Liver (tissue), 9 donors: ENCODE data around the gene C11orf58. TPM values are rescaled to one million over a fixed set of nuclear protein-coding genes. Genes with fewer than 3 reads are reported as not detected.

Experiments used
- DNase-seq: peaks from one replicate; pipeline ENCODE4 v3.0.0-alpha.2; 2017; ENCODE audit warnings: low spot score
- H3K27ac ChIP-seq, 2 donors: one replicate each; pipeline ENCODE4 v1.7.0; 2013; ENCODE audit warnings: inconsistent platforms in 2 of 2, low read length in 2 of 2, control low read depth in 1 of 2, low read depth in 1 of 2, mild to moderate bottlenecking in 1 of 2
- H3K27me3 ChIP-seq, 4 donors: one replicate each; pipeline versions ENCODE4 v1.6.1 to v1.7.0; 2013; ENCODE audit warnings: low read length in 3 of 4, inconsistent platforms in 1 of 4, mild to moderate bottlenecking in 1 of 4, moderate library complexity in 1 of 4; ENCODE audit not compliant: control insufficient read depth in 4 of 4, insufficient read depth in 4 of 4
- H3K36me3 ChIP-seq, 4 donors: one replicate each; pipeline versions ENCODE4 v1.6.1 to v1.7.0; 2013; ENCODE audit warnings: low read length in 3 of 4, mild to moderate bottlenecking in 3 of 4, low read depth in 1 of 4, moderate library complexity in 1 of 4; ENCODE audit not compliant: control insufficient read depth in 4 of 4, insufficient read depth in 3 of 4
- H3K4me1 ChIP-seq, 4 donors: one replicate each; pipeline versions ENCODE4 v1.6.1 to v1.7.0; 2013; ENCODE audit warnings: low read length in 3 of 4, mild to moderate bottlenecking in 3 of 4, moderate library complexity in 1 of 4; ENCODE audit not compliant: control insufficient read depth in 4 of 4, insufficient read depth in 4 of 4
- H3K4me3 ChIP-seq, 3 donors: one replicate each; pipeline versions ENCODE4 v1.6.1 to v1.7.0; 2013; ENCODE audit warnings: low read length in 3 of 3, control low read depth in 1 of 3, low read depth in 1 of 3, mild to moderate bottlenecking in 1 of 3
- H3K9ac ChIP-seq, 2 donors: one replicate each; pipeline ENCODE4 v1.7.0; 2013; ENCODE audit warnings: low read length in 2 of 2, mild to moderate bottlenecking in 2 of 2, moderate library complexity in 2 of 2, control low read depth in 1 of 2, low read depth in 1 of 2
- H3K9me3 ChIP-seq, 4 donors: one replicate each; pipeline versions ENCODE4 v1.6.1 to v1.7.0; 2013; ENCODE audit warnings: low read length in 3 of 4; ENCODE audit not compliant: control insufficient read depth in 4 of 4
- ATF3 ChIP-seq: IDR thresholded peaks from 2 replicates; pipeline ENCODE4 v1.6.1; 2016; ENCODE audit warnings: antibody characterized with exemption
- CTCF ChIP-seq: fragments of 150-350 bp; IDR thresholded peaks from 2 replicates; pipeline ENCODE4 v1.5.1; 2017; ENCODE audit warnings: improper control_type of control experiment, low read depth, low read length; ENCODE audit not compliant: missing input control
- EGR1 ChIP-seq, 2 donors: IDR thresholded peaks; 2 replicates each; pipeline ENCODE4 v1.6.1; 2016 to 2018; ENCODE audit warnings: antibody characterized with exemption in 2 of 2, low read depth in 2 of 2
- FOXA1 ChIP-seq: IDR thresholded peaks from 2 replicates; pipeline ENCODE4 v1.6.1; 2016; ENCODE audit warnings: antibody characterized with exemption
- GABPA ChIP-seq, 2 donors: IDR thresholded peaks in 1 of 2; conservative IDR thresholded peaks in 1 of 2; 2 replicates each; pipeline ENCODE4 v1.6.1; 2016; ENCODE audit warnings: antibody characterized with exemption in 2 of 2, mild to moderate bottlenecking in 1 of 2, moderate library complexity in 1 of 2
- HNF4G ChIP-seq: IDR thresholded peaks from 2 replicates; pipeline ENCODE4 v1.6.1; 2016; ENCODE audit warnings: antibody characterized with exemption
- JUND ChIP-seq, 2 donors: IDR thresholded peaks; 2 replicates each; pipeline ENCODE4 v1.6.1; 2016; ENCODE audit warnings: antibody characterized with exemption in 2 of 2
- MAX ChIP-seq: IDR thresholded peaks from 2 replicates; pipeline ENCODE4 v1.6.1; 2016; ENCODE audit warnings: antibody characterized with exemption
- NR2F2 ChIP-seq: IDR thresholded peaks from 2 replicates; pipeline ENCODE4 v1.6.1; 2016; ENCODE audit warnings: antibody characterized with exemption
- RAD21 ChIP-seq, 2 donors: IDR thresholded peaks; 2 replicates each; pipeline ENCODE4 v1.6.1; 2016; ENCODE audit warnings: antibody characterized with exemption in 2 of 2, mild to moderate bottlenecking in 2 of 2
- REST ChIP-seq: IDR thresholded peaks from 2 replicates; pipeline ENCODE4 v1.6.1; 2016; ENCODE audit warnings: antibody characterized with exemption, mild to moderate bottlenecking
- RXRA ChIP-seq, 2 donors: IDR thresholded peaks; 2 replicates each; pipeline ENCODE4 v1.6.1; 2017 to 2018; ENCODE audit warnings: antibody characterized with exemption in 2 of 2, mild to moderate bottlenecking in 1 of 2
- SP1 ChIP-seq: IDR thresholded peaks from 2 replicates; pipeline ENCODE4 v1.6.1; 2018; ENCODE audit warnings: antibody characterized with exemption, mild to moderate bottlenecking
- YY1 ChIP-seq: IDR thresholded peaks from 2 replicates; pipeline ENCODE4 v1.6.1; 2016; ENCODE audit warnings: antibody characterized with exemption, mild to moderate bottlenecking
- ZBTB33 ChIP-seq: IDR thresholded peaks from 2 replicates; pipeline ENCODE4 v1.6.1; 2016; ENCODE audit warnings: antibody characterized with exemption
- WGBS: extraction: QIAGEN DNeasy Blood & Tissue Kit; methylation state at CpG from one replicate; pipeline ENCODE4 v1.1.7; 2013; 5-methylcytosine and 5-hydroxymethylcytosine counted together
- polyA plus RNA-seq, 2 donors: library from polyadenylated mRNA; stranded (reverse) in 1 of 2; unstranded in 1 of 2; fragments of 200-250 nt in 1 of 2; fragments of >200 nt in 1 of 2; fragmentation: Nextera tagmentation in 1 of 2; extraction: Ambion mirVana in 1 of 2; gene quantifications; one replicate each; pipeline versions ENCODE4 v1.2.1 to v1.2.3, GENCODE V29; 2013 to 2015
- total RNA-seq, 2 donors: library from RNA; depleted of rRNA; stranded (reverse); fragments of >200 nt; gene quantifications; one replicate each; pipeline ENCODE4 v1.2.3, GENCODE V29; 2014
- donor health status: healthy.
- donor health status: healthy.
- donor health status: healthy.
- donor health status: healthy.
- donor health status: healthy.

C11orf58 gene
- total and polyA plus RNA-seq, 4 donors, result 54.6 to 106 (median 101) TPM

- Histone ChIP-seq H3K9me3 (no peaks in the 10 kb centered on the region), H3K9ac (no peak overlapping the region), H3K27ac (no peak overlapping the region), H3K4me1 (peaks cover 0 to 6% (median 1%) of the 10 kb centered on the region in 4 donors), H3K4me3 (no peak overlapping the region), H3K27me3 (no peaks in the 10 kb centered on the region), H3K36me3 (peaks cover 0 to 22% (median 16%) of the 10 kb centered on the region in 4 donors)
- DNase-seq, result no peak
- TF ChIP-seq JUND (IDR thresholded peaks at IDR 0.05) (no peak), SP1 (no peak), CTCF (no peak), RAD21 (IDR thresholded peaks at IDR 0.05) (no peak), EGR1 (IDR thresholded peaks at IDR 0.05; ENCODE audit: low read depth in 2 of 2) (no peak), GABPA (IDR thresholded peaks at IDR 0.05 in 1 of 2, conservative IDR thresholded peaks at IDR 0.05 in 1 of 2) (no peak), RXRA (IDR thresholded peaks at IDR 0.05) (no peak), REST (no peak), ATF3 (no peak), NR2F2 (no peak), HNF4G (no peak)
- 70% methylated on average over 8 of the region's 8 CpGs for WGBS
Observed at GRCh38 chr11:16759857-16760508, 21.5 kb downstream of the C11orf58 start.

- no peaks in the 10 kb centered on the region for H3K36me3 ChIP-seq
- no peaks in the 10 kb centered on the region for H3K27me3 ChIP-seq
- 96% methylated on average over 1 of the region's 1 CpG for WGBS
- no peak for TF ChIP-seq FOXA1
- TF ChIP-seq HNF4G, result no peak
- TF ChIP-seq ZBTB33, result no peak
- TF ChIP-seq JUND (IDR thresholded peaks at IDR 0.05), result no peak
- no peak for TF ChIP-seq MAX
- TF ChIP-seq RAD21 (IDR thresholded peaks at IDR 0.05), result no peak
- TF ChIP-seq YY1, result no peak
- no peak for TF ChIP-seq NR2F2
- no peak for TF ChIP-seq SP1
- H3K9ac ChIP-seq, result no peak overlapping the region
- H3K27ac ChIP-seq, result no peak overlapping the region
- no peaks in the 10 kb centered on the region for H3K9me3 ChIP-seq
- no peak overlapping the region for H3K4me3 ChIP-seq
- peaks cover 0 to 6% (median 0%) of the 10 kb centered on the region in 4 donors for H3K4me1 ChIP-seq
- DNase-seq, result no peak
Observed at GRCh38 chr11:16763746-16764145, 25.3 kb downstream of the C11orf58 start.
